Colonic mucosa (tissue), 4 donors: ENCODE data around the gene KLHL5. TPM values are rescaled to one million over a fixed set of nuclear protein-coding genes. Genes with fewer than 3 reads are reported as not detected.
A peak's percentile ranks its signal among the peaks of the same experiment; 100 is the strongest.

ENCODE experiments used
- DNase-seq: peaks from one replicate; pipeline ENCODE4 v3.0.0-alpha.2; 2020
- H3K27ac ChIP-seq: fragments of 200-600 bp; one replicate; pipeline ENCODE4 v1.8.0; 2021
- H3K27me3 ChIP-seq: fragments of 200-600 bp; one replicate; pipeline ENCODE4 v1.8.0; 2021
- H3K36me3 ChIP-seq: fragments of 200-600 bp; one replicate; pipeline ENCODE4 v1.8.0; 2021
- H3K4me1 ChIP-seq: fragments of 200-600 bp; one replicate; pipeline ENCODE4 v1.8.0; 2021; ENCODE audit warnings: mild to moderate bottlenecking
- H3K4me3 ChIP-seq: fragments of 200-600 bp; one replicate; pipeline ENCODE4 v1.8.0; 2021
- H3K9ac ChIP-seq, 2 donors: one replicate each; pipeline ENCODE4 v1.7.0; 2013; ENCODE audit warnings: control low read depth in 2 of 2, low read depth in 2 of 2, low read length in 2 of 2
- H3K9me3 ChIP-seq: fragments of 200-600 bp; one replicate; pipeline ENCODE4 v1.8.0; 2021
- intact Hi-C: fragments of 100-400 bp; cut with DNase I; formaldehyde crosslinking; loops from one replicate; pipeline ENCODE4 v1.14.1; 2022
- total RNA-seq, 2 donors: library from RNA; stranded (reverse); fragmentation: NEBNext Ultra II Directional in 1 of 2; extraction: Animal tissue kit (Norgen Biotek cat#: 25700) in 1 of 2; gene quantifications; one replicate each; pipeline ENCODE4 v1.2.1, GENCODE V29; 2021
- TF ChIP-seq, protein P1 (sequence below): fragments of 200-600 bp; IDR thresholded peaks from one replicate; pipeline ENCODE4 v1.8.0; 2022; ENCODE audit warnings: antibody characterized with exemption, mild to moderate bottlenecking
- donor health status: healthy.
- donor health status: DM: no; HTN: no; CAD: no.
- donor health status: DM: no; HTN: no; CAD: no.

The KLHL5 gene
- total RNA-seq, 2 donors from 2014 or later, result 2.6 to 19.1 TPM

DNA sequence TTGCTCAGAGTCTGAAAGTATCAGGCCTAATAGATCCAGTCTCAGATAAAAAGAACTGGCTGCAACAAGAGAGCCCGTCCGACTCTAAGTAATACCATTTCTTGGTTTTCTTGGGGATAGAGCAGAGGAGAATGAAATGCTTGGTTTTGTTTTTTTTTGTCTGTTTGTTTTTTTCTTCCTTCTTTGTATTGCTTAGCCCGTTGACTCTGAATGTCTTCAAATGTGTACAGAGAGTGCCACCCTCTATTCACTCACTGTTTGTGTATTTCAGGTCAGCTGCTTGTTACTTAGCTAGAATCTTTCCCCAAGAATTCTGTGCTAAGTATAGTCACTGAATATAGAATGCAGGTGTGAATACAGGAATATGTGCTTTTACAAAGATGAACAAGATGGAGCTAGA is 24.1 kb upstream of the KLHL5 start:
- Histone ChIP-seq H3K27ac (no peak overlapping the region), H3K36me3 (no peaks in the 10 kb centered on the region), H3K27me3 (no peaks in the 10 kb centered on the region), H3K4me1 (no peaks in the 10 kb centered on the region), H3K9me3 (no peaks in the 10 kb centered on the region), H3K9ac (no peak overlapping the region), H3K4me3 (no peak overlapping the region)
- intact Hi-C loops, result no loop called here
- TF ChIP-seq, protein P1, sequence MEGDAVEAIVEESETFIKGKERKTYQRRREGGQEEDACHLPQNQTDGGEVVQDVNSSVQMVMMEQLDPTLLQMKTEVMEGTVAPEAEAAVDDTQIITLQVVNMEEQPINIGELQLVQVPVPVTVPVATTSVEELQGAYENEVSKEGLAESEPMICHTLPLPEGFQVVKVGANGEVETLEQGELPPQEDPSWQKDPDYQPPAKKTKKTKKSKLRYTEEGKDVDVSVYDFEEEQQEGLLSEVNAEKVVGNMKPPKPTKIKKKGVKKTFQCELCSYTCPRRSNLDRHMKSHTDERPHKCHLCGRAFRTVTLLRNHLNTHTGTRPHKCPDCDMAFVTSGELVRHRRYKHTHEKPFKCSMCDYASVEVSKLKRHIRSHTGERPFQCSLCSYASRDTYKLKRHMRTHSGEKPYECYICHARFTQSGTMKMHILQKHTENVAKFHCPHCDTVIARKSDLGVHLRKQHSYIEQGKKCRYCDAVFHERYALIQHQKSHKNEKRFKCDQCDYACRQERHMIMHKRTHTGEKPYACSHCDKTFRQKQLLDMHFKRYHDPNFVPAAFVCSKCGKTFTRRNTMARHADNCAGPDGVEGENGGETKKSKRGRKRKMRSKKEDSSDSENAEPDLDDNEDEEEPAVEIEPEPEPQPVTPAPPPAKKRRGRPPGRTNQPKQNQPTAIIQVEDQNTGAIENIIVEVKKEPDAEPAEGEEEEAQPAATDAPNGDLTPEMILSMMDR, result no peak
- DNase-seq, result no peak

DNA sequence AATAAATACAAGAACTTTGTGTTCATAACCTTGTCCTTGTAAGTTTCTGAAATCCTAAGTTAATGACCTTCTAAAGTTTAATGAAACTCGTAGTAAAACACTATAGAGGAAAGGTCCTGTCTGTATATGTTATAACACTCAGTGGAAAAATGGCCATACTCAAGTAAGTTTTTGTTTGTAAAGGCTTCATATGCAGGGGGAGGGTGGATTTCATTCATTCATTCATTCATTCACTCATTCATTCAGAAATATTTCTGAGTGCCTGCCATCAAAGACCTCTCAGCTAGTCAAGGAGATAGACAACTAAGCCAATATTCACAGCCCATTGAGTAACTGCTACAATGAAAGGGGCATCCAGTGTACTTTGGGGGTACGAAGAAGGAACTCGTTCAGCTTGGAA is 22.9 kb upstream of the KLHL5 start:
- Histone ChIP-seq H3K9ac (no peak overlapping the region), H3K4me1 (no peaks in the 10 kb centered on the region), H3K9me3 (no peaks in the 10 kb centered on the region), H3K4me3 (no peak overlapping the region), H3K27ac (no peak overlapping the region), H3K36me3 (no peaks in the 10 kb centered on the region), H3K27me3 (no peaks in the 10 kb centered on the region)
- DNase-seq, result no peak
- intact Hi-C loops, result no loop called here
- TF ChIP-seq, protein P1, result no peak

DNA sequence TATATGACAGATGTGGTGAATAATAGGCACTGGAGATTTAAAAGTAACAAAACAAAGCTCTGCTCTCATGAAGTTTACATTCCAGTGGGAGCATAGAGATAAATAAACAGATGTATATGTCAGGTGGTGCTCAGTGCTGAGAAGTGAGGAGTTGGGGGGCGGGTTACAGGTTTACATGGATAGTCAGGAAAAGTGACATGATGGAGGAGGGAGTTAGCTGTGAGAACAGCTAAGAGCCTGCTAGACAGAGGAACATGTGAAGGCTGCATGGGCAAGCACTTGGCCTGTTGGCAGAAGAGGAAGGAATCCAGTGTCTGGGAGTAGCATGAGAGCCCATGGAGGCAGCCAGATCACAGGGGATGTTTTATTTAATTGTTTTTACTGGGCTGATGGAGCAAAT is 19.7 kb upstream of the KLHL5 start:
- TF ChIP-seq, protein P1, result no peak
- Histone ChIP-seq H3K9me3 (no peaks in the 10 kb centered on the region), H3K36me3 (no peaks in the 10 kb centered on the region), H3K9ac (no peak overlapping the region), H3K27ac (no peak overlapping the region), H3K4me3 (no peak overlapping the region), H3K4me1 (no peaks in the 10 kb centered on the region), H3K27me3 (no peaks in the 10 kb centered on the region)
- DNase-seq, result no peak
- intact Hi-C loops, result no loop called here

DNA sequence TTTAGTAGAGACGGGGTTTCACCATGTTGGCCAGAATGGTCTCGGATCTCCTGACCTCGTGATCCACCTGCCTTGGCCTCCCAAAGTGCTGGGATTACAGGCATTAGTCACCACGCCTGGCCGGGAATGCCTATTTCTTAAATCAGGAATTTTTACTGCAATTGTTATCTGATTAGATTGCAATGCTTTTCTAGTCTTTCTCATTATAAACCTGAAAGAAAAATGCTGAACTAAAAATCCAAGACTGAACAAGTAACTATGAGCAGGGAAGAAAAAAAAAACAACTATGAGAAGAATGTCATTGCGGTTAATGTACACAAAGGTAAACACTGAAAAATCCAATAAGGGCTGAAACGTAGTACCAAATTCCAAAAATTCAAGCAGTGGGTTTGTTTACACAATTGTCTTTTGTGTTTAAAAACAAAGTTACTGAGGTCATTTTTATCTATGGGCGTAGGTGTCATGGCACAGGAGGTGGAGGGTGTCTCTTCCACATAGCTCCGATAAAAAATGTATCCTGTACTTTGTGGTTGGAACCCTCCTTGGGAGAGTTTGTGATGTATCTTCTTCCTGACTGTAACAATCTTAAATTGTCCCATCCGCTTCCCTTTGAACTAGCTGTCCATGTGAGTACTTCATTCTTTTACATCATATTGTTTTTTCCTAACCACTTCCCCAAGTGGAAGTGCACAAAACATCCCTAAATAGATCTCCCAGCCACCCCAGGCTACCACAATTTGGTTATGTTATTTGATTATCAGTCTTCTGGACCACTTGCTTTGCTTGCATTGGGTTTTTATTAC is 18.8 kb upstream of the KLHL5 start:
- intact Hi-C loops, result no loop called here
- Histone ChIP-seq H3K36me3 (no peaks in the 10 kb centered on the region), H3K27ac (peak overlapping the region; percentile 81), H3K4me1 (no peaks in the 10 kb centered on the region), H3K27me3 (no peaks in the 10 kb centered on the region), H3K9me3 (no peaks in the 10 kb centered on the region), H3K9ac (peak overlapping the region in 1 of 2 donors; percentile 52), H3K4me3 (no peak overlapping the region)
- DNase-seq, result no peak
- TF ChIP-seq, protein P1, result no peak

DNA sequence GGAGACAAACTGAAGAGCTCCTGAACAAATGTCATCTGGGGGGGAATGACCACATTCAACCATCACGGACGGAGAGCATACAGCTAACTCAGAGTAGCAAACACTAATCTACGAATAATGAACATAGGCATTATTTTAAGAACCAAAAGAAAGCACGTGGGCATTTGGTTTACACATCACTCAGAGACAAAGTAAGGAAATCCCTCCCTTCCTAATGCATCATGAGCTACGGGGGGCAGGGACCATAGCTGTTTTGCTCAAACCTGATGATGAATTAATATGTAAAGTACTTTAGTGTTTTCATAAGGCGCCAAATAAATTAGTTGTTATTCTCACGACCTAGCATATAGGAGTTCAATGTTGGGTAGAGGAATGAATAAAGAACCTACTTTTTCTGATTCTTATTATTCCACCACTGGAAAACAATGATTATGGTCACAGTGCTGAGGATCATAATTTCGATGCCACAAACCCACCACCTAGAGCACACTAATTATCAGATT is 18.1 kb upstream of the KLHL5 start:
- Histone ChIP-seq H3K36me3 (no peaks in the 10 kb centered on the region), H3K27ac (peak overlapping the region; percentile 81), H3K9me3 (no peaks in the 10 kb centered on the region), H3K4me1 (no peaks in the 10 kb centered on the region), H3K4me3 (peak overlapping the region; percentile 59), H3K27me3 (no peaks in the 10 kb centered on the region), H3K9ac (peak overlapping the region in 1 of 2 donors; percentile 52)
- TF ChIP-seq, protein P1, result no peak
- intact Hi-C loops, result no loop called here
- no peak for DNase-seq
